BLaER1 (cell line): ENCODE results near the gene SKI.
A peak's percentile ranks its signal among the peaks of the same experiment; 100 is the strongest.

Experiments used
- H3K27ac ChIP-seq: shearing (Covaris generic); formaldehyde crosslinking; 2 replicates; pipeline ENCODE4 v1.8.1; 2022
- H3K27me3 ChIP-seq: shearing (Covaris generic); formaldehyde crosslinking; 2 replicates; pipeline ENCODE4 v1.8.1; 2022
- H3K36me3 ChIP-seq: shearing (Covaris generic); formaldehyde crosslinking; 2 replicates; pipeline ENCODE4 v1.8.1; 2022
- H3K4me1 ChIP-seq: shearing (Covaris generic); formaldehyde crosslinking; 2 replicates; pipeline ENCODE4 v1.8.1; 2022
- H3K4me2 ChIP-seq: shearing (Covaris generic); formaldehyde crosslinking; 2 replicates; pipeline ENCODE4 v1.8.1; 2022
- H3K4me3 ChIP-seq: shearing (Covaris generic); formaldehyde crosslinking; 2 replicates; pipeline ENCODE4 v1.8.1; 2022
- H3K9ac ChIP-seq: shearing (Covaris generic); formaldehyde crosslinking; 2 replicates; pipeline ENCODE4 v1.8.1; 2022
- H3K9me3 ChIP-seq: shearing (Covaris generic); formaldehyde crosslinking; 2 replicates; pipeline ENCODE4 v1.8.1; 2022
- H4K20me1 ChIP-seq: shearing (Covaris generic); formaldehyde crosslinking; 2 replicates; pipeline ENCODE4 v1.8.1; 2022
- Cebpa-rat ChIP-seq: shearing (Covaris generic); IDR thresholded peaks from 2 replicates; pipeline ENCODE4 v1.8.1; 2022

Gene SKI

DNA sequence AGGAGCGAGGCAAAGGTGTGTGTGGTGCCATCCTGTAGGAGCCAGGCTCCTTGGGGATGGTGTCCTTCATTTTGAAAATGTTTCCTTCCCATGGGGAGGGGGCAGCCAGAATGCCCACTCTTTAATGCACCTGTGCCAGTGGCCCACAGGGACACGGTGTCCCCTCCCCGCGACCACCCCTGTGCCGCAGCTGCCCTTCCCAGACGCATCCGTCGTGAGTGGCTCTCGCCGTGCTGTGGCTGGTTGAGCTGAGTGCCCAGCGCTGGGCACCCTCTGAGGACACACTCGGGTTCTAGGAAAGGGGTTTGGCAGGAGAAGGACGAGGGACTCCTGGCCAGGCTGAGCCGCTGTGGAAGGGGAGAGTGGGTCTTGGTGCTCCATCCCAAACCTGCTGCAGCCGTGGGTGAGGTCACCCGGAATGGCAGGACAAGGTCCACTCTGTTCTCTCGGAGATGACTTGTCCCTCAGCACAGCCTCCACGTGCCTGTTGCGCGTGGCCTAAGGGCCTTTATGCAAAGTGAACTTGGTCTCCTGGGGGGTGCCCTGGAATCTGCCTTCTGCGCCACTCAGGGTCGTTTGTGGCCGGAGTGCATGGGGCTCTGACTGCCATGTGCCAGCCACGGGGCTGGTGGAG, 74.3 kb downstream of the SKI start:
- Histone ChIP-seq H4K20me1 (peaks cover 90% of the 10 kb centered on the region), H3K4me2 (peak overlapping the region; percentile 94), H3K27me3 (no peaks in the 10 kb centered on the region), H3K4me3 (no peak overlapping the region), H3K9ac (peak overlapping the region; percentile 34; the same call in 1 of the 2 replicates), H3K27ac (peak overlapping the region; percentile 99), H3K4me1 (peaks cover 95% of the 10 kb centered on the region), H3K9me3 (no peaks in the 10 kb centered on the region), H3K36me3 (peaks cover 41% of the 10 kb centered on the region)
- no peak for TF ChIP-seq Cebpa-rat

DNA sequence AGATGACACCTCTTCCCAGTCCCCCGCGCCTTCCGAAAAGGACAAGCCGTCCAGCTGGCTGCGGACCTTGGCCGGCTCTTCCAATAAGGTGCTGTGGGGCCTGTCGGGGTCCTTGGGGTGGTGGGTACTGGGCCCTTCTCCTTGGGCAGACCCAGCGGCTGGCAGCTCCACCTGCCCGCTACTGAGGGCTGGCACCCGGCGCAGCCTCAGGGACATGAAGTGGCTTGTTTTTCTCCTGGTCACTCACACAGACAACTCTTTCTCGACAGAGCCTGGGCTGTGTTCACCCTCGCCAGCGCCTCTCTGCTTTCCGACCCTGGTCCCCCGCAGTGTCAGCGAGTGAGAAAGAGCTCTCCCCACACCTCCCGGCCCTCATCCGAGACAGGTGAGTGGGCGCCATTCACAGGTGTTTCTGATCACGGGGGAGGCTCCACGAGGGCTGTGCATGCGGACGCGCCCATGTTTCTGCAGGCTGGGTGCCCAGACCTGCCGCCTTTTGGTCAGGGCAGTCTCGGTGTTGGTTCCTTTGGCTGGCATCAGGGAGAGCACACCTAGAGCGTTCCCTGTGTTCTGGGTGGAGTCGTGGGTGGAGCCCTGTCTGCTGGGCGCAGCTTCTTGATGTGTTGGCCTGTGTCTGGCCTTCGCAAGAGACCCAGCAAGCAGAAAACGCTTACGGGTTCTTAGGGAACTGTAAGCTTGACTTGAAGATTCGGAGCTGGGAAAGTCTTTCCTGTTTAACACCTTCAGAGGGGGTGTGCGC, 75.1 kb downstream of the SKI start:
- Histone ChIP-seq H3K27ac (no peak overlapping the region), H3K4me1 (peaks cover 95% of the 10 kb centered on the region), H3K9ac (0 out of 2 replicates have a peak overlapping the region, but pooled peaks have one; percentile 10), H3K27me3 (no peaks in the 10 kb centered on the region), H3K36me3 (peaks cover 46% of the 10 kb centered on the region), H3K4me3 (no peak overlapping the region), H4K20me1 (peaks cover 87% of the 10 kb centered on the region), H3K9me3 (no peaks in the 10 kb centered on the region), H3K4me2 (peak overlapping the region; percentile 94)
- no peak for TF ChIP-seq Cebpa-rat

DNA sequence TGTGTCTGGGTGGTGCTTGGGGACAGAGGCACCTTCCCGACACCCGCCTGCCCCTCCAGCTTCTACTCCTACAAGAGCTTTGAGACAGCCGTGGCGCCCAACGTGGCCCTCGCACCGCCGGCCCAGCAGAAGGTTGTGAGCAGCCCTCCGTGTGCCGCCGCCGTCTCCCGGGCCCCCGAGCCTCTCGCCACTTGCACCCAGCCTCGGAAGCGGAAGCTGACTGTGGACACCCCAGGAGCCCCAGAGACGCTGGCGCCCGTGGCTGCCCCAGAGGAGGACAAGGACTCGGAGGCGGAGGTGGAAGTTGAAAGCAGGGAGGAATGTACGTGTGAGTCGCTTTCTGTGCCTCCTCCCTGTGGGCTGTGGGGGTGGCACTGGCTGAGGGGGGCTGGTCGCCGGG, 75.7 kb downstream of the SKI start:
- H3K9me3 ChIP-seq = no peaks in the 10 kb centered on the region
- H3K36me3 ChIP-seq = peaks cover 51% of the 10 kb centered on the region
- H3K9ac ChIP-seq = no peak overlapping the region
- TF ChIP-seq Cebpa-rat = no peak
- H3K27me3 ChIP-seq = no peaks in the 10 kb centered on the region
- H3K4me3 ChIP-seq = no peak overlapping the region
- H3K4me1 ChIP-seq = peaks cover 95% of the 10 kb centered on the region
- no peak overlapping the region for H3K27ac ChIP-seq
- H3K4me2 ChIP-seq = peak overlapping the region; percentile 94
- peaks cover 87% of the 10 kb centered on the region for H4K20me1 ChIP-seq

DNA sequence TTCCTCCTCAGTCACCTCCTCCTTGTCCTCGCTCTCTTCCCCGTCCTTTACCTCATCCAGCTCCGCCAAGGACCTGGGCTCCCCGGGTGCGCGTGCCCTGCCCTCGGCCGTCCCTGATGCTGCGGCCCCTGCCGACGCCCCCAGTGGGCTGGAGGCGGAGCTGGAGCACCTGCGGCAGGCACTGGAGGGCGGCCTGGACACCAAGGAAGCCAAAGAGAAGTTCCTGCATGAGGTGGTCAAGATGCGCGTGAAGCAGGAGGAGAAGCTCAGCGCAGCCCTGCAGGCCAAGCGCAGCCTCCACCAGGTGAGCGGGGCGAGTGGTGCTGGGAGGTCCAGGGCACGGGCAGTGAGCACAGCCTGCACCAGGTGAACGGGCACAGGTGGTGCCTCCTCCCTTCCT, 76.2 kb downstream of the SKI start:
- peaks cover 54% of the 10 kb centered on the region for H3K36me3 ChIP-seq

DNA sequence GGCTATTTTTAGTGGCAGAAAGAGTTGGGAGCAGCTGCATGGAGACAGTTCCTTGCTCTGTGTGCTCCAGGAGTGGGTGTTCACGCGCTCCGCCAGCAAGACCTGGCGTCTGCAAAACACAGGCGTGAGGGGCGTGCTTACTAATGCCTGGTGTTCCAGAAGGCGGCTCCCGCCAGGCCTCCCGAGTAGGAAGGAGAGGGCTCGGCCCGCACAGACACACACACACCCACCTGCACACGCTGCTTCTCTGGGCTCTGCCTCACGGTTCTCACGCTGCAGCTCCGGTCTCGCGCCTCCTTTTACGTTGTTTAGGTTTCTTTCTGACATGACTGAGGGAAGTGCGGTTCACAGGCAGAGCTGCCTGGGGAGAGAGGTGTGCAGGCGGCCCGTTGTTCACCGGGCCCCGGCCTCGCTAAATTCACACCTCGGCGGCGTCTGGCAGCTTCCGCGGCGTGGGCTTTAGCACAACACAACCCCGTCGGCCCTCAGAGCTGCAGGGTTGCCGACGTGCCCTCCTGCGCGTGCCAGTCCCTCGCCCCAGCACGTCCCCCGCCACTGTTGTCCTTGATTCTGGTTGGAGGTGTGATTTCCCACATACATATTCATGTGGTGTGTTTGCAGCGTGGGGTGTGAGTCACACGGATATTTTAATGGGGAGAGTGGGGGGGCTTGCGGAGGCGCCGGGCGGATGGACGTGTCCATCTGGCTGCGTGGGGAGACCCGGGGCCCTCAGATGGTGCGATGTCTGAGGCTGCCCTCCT, 77.0 kb downstream of the SKI start:
- Histone ChIP-seq H4K20me1 (peaks cover 79% of the 10 kb centered on the region), H3K27me3 (no peaks in the 10 kb centered on the region), H3K9ac (no peak overlapping the region), H3K4me3 (no peak overlapping the region), H3K36me3 (peaks cover 54% of the 10 kb centered on the region), H3K4me2 (peak overlapping the region; percentile 94), H3K9me3 (no peaks in the 10 kb centered on the region), H3K27ac (no peak overlapping the region), H3K4me1 (peaks cover 86% of the 10 kb centered on the region)
- no peak for TF ChIP-seq Cebpa-rat

More for the DNA sequence above, 76.2 kb downstream of the SKI start:
- Histone ChIP-seq H3K27me3 (no peaks in the 10 kb centered on the region), H3K4me1 (peaks cover 93% of the 10 kb centered on the region), H4K20me1 (peaks cover 86% of the 10 kb centered on the region), H3K27ac (no peak overlapping the region), H3K9ac (no peak overlapping the region), H3K4me2 (peak overlapping the region; percentile 94), H3K4me3 (no peak overlapping the region), H3K9me3 (no peaks in the 10 kb centered on the region)
- no peak for TF ChIP-seq Cebpa-rat

DNA sequence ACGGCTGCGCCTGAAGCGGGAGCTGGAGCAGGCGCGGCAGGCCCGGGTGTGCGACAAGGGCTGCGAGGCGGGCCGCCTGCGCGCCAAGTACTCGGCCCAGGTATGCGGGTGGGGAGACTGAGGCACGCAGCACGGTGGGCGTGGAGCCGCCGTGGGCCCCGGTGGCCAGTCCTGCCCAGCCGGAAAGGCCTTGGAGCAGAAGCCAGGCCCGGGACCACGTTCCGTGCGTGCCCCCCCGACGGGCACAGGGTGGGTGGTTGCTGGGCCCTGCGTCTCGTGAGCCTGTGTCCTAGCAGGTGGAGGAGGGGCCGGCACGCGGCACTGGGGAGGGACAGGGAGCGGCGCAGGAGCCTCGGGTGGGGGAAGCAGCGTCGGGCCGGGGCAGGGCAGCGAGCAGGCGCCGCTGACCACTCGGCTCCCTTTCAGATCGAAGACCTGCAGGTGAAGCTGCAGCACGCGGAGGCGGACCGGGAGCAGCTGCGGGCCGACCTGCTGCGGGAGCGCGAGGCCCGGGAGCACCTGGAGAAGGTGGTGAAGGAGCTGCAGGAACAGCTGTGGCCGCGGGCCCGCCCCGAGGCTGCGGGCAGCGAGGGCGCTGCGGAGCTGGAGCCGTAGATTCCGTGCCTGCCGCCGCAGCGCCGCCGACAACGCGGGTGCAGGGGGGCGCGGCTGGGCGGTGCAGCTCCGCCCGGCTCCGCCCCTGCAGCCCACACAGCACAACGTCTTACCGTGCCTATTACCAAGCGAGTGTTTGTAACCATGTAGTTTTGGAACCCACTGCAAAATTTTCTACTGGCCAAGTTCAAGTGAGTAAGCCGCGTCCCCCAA, 78.2 kb downstream of the SKI start:
- TF ChIP-seq Cebpa-rat = no peak
- Histone ChIP-seq H3K9ac (no peak overlapping the region), H3K27ac (no peak overlapping the region), H3K4me1 (peaks cover 89% of the 10 kb centered on the region), H4K20me1 (peaks cover 81% of the 10 kb centered on the region), H3K9me3 (no peaks in the 10 kb centered on the region), H3K36me3 (peaks cover 54% of the 10 kb centered on the region), H3K4me3 (no peak overlapping the region), H3K27me3 (no peaks in the 10 kb centered on the region), H3K4me2 (no peak overlapping the region)

DNA sequence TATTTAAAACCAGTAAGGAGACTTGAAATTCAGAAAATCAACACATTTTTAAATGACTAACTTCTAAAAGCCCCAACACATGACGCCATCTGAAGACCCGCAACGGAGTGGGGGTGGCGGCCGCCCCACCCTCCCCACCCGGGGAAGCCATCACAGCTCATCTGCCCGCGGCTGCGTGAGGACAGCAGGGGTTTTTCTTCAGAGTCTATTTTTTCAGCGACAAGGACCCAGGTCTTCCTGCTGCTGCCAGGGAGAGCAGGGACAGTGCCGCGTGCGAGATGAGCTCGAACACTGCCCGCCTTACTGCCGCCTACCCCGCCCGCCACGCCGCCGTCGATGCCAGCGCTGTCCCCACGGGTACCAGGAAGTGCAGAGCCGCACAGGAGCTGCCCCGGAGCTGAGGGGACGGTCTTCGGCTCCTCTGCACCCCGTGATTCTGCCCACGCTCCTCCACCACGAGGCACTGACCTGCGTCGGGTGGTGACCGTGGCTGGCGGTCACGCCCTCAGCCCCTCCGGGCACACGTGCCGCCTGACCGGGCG, 79.0 kb downstream of the SKI start:
- no peaks in the 10 kb centered on the region for H3K9me3 ChIP-seq
- peak overlapping the region; percentile 70 for H3K4me2 ChIP-seq
- H3K4me3 ChIP-seq = no peak overlapping the region
- peaks cover 54% of the 10 kb centered on the region for H3K36me3 ChIP-seq
- peaks cover 74% of the 10 kb centered on the region for H4K20me1 ChIP-seq
- no peak for TF ChIP-seq Cebpa-rat
- no peak overlapping the region for H3K27ac ChIP-seq
- H3K4me1 ChIP-seq = peaks cover 89% of the 10 kb centered on the region
- H3K9ac ChIP-seq = no peak overlapping the region
- no peaks in the 10 kb centered on the region for H3K27me3 ChIP-seq

DNA sequence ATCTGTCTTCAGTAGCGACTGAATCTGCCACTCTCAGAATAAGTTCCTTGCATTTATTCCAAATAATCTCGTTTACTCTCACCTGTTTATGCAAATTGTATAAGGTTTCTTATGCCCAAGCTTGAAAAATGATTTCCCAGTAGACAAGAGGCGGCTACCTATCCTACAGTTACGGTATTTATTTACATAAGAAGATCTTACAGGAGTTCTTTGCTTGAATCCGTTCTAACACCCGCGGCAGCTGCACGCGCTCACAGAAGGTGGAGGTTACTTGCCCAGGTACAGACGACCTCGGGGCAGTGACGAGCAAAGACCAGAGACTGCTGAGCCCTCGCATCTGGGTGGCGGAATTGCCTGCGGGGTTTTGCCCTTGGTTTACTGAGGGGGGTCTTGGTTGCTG, 79.9 kb downstream of the SKI start:
- no peak for TF ChIP-seq Cebpa-rat
- peaks cover 89% of the 10 kb centered on the region for H3K4me1 ChIP-seq
- peak overlapping the region; percentile 70 for H3K4me2 ChIP-seq
- H3K9ac ChIP-seq = 0 out of 2 replicates have a peak overlapping the region, but pooled peaks have one; percentile 24
- H3K36me3 ChIP-seq = peaks cover 54% of the 10 kb centered on the region
- no peaks in the 10 kb centered on the region for H3K9me3 ChIP-seq
- no peaks in the 10 kb centered on the region for H3K27me3 ChIP-seq
- H3K27ac ChIP-seq = no peak overlapping the region
- H3K4me3 ChIP-seq = no peak overlapping the region
- H4K20me1 ChIP-seq = peaks cover 65% of the 10 kb centered on the region

DNA sequence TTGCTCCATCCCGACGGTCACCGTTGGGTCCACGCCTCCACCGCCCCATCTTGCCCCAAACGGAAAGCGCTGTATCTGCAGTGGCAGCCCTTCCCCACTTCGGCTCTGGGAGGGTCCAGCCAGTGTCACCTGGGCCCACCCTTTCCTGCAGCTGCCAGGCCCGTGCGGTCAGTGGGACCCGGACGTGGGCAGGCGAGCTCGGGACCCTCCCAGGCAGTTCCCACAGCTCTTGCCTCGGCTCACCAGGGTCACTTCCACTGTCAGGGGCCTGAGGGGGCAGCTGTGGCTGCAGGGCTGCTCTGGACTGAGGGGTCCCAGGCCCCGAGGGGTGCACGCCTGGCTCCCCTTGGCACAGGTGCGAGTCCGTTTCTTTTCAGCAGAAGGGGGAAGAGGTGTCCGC, 80.7 kb downstream of the SKI start:
- H3K9me3 ChIP-seq = no peaks in the 10 kb centered on the region
- H4K20me1 ChIP-seq = peaks cover 57% of the 10 kb centered on the region
- peaks cover 46% of the 10 kb centered on the region for H3K36me3 ChIP-seq
- no peak overlapping the region for H3K4me3 ChIP-seq
- H3K4me2 ChIP-seq = peak overlapping the region; percentile 13; the same call in 1 of the 2 replicates
- H3K27ac ChIP-seq = no peak overlapping the region
- no peak for TF ChIP-seq Cebpa-rat
- H3K4me1 ChIP-seq = peaks cover 89% of the 10 kb centered on the region
- H3K27me3 ChIP-seq = no peaks in the 10 kb centered on the region; the same call in 1 of the 2 replicates
- H3K9ac ChIP-seq = no peak overlapping the region
